ENCODE results near the gene UBE2J1. TPM values are rescaled to one million over a fixed set of nuclear protein-coding genes. Genes with fewer than 3 reads are reported as not detected.
"Not testable (repeated sequence)": the region's sequence is repeated elsewhere in the genome, so short reads cannot be mapped to it uniquely, and the experiment has no call there.

Gene UBE2J1
- total RNA-seq: 25.0 TPM

GRCh38 chr6:89352278-89353117 lies at the start of gene UBE2J1:
UBE2J1 (minus strand) TSS chr6:89352722; CDS start chr6:89352569, 153 bp downstream.
- peak; percentile 62 for DNase-seq

GRCh38 chr6:89400912-89401399 lies 48.4 kb upstream of the UBE2J1 start:
- DNase-seq: no peak

GRCh38 chr6:89400050-89400449 lies 47.5 kb upstream of the UBE2J1 start:
- DNase-seq: no peak

- DNase-seq: no peak
Observed at GRCh38 chr6:89398762-89399525, 46.4 kb upstream of the UBE2J1 start.

GRCh38 chr6:89397884-89398283 lies 45.4 kb upstream of the UBE2J1 start:
- not testable (repeated sequence) for DNase-seq

- DNase-seq: no peak
Observed at GRCh38 chr6:89393659-89394058, 41.1 kb upstream of the UBE2J1 start.

GRCh38 chr6:89392823-89393222 lies 40.3 kb upstream of the UBE2J1 start:
- no peak for DNase-seq

- DNase-seq: no peak
Observed at GRCh38 chr6:89388846-89389245, 36.3 kb upstream of the UBE2J1 start.

- DNase-seq: no peak
Observed at GRCh38 chr6:89387516-89388201, 35.1 kb upstream of the UBE2J1 start.

GRCh38 chr6:89386917-89387491 lies 34.5 kb upstream of the UBE2J1 start:
- no peak for DNase-seq

- DNase-seq: no peak
Observed at GRCh38 chr6:89385846-89386245, 33.3 kb upstream of the UBE2J1 start.

GRCh38 chr6:89385156-89385667 lies 32.7 kb upstream of the UBE2J1 start:
- DNase-seq: peak; percentile 18

- DNase-seq: no peak
Observed at GRCh38 chr6:89381031-89381430, 28.5 kb upstream of the UBE2J1 start.

- DNase-seq: no peak
Observed at GRCh38 chr6:89379281-89379680, 26.8 kb upstream of the UBE2J1 start.

- no peak for DNase-seq
Observed at GRCh38 chr6:89378628-89379027, 26.1 kb upstream of the UBE2J1 start.

- no peak for DNase-seq
Observed at GRCh38 chr6:89375427-89376267, 23.1 kb upstream of the UBE2J1 start.

- DNase-seq: no peak
Observed at GRCh38 chr6:89372506-89372901, 20.0 kb upstream of the UBE2J1 start.

GRCh38 chr6:89371849-89372505 lies 19.5 kb upstream of the UBE2J1 start:
- no peak for DNase-seq

- DNase-seq: peak; percentile 14
Observed at GRCh38 chr6:89368999-89369398, 16.5 kb upstream of the UBE2J1 start.

GRCh38 chr6:89368107-89368506 lies 15.6 kb upstream of the UBE2J1 start:
- peak; percentile 18 for DNase-seq

- no peak for DNase-seq
Observed at GRCh38 chr6:89364586-89364985, 12.1 kb upstream of the UBE2J1 start.

All from skin of body (tissue), 2 donors.